HG02943 (cell line): ENCODE data around the gene RCOR2.

ENCODE experiments used
- ATAC-seq: cut with Tn5 transposase; IDR thresholded peaks from one replicate; pipeline ENCODE4 v1.9.1; 2021; ENCODE audit warnings: mild to moderate bottlenecking, low read depth, moderate library complexity; ENCODE audit not compliant: unreplicated experiment

The RCOR2 gene

GRCh38 chr11:63929616-63930015 lies 12.7 kb upstream of the RCOR2 start:
- ATAC-seq, result no peak

DNA sequence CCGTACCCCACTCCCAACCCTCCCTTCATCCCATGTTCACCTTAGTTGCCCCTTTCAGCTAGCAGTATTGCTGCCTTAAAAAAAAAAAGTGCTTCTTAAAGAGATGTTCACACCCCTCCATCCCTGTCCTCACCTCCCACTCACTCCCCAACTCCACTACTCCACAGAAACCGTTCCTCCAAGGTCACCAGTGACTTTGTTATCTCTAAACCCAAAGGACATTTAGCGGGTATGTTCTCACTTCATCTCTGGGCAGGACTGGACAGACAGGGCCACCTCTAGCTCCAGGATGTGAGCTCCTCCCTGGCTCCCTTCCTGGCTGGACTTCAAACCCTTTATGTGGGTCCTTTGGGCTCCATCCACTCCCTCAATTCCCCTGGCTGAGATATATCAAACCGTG lies 6.4 kb upstream of the RCOR2 start:
- no peak for ATAC-seq

GRCh38 chr11:63922673-63923192 lies 5.8 kb upstream of the RCOR2 start:
- ATAC-seq, result no peak

- no peak for ATAC-seq
Observed at GRCh38 chr11:63920939-63921417, 4.0 kb upstream of the RCOR2 start.

DNA sequence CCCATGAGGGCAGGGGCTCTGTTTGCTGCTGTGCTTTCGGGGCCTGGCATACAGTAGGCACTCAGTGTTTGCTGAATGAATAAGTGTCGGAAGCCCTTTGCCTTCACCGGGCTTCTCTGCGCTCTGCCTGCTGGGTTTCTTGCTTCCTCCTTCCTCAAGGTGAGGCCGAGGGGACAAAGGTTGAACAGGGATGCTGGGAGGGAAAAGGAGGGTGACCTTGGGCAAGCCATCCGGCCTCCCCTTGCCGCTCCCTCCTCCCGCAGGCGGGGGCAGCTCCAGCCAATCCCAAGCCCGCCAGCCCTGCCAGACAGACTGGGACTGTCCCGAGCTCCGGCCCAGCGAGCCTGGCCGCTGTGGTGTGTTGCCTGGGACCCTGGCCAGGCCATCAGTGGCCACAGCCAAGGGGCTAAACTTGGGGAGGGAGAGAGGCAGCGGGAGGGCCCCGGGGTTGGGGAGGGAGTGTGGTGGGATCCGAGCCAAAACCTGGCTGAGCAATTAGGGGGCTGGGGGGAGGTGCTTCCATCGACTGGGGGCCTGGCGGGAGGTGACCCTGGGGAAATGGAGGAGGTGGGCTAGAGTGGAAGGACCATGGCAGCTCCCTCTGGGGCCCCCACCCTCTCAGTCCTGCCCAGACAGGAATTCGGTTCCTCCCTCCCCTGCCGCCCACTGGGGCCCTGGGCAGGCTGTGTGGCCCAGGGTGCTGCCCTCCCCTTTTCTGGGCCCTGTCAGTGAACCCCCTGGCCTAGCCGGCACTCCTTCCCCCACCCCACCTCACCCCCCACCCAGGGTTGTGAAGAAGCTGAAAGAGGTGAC lies 3.4 kb upstream of the RCOR2 start:
- no peak for ATAC-seq

DNA sequence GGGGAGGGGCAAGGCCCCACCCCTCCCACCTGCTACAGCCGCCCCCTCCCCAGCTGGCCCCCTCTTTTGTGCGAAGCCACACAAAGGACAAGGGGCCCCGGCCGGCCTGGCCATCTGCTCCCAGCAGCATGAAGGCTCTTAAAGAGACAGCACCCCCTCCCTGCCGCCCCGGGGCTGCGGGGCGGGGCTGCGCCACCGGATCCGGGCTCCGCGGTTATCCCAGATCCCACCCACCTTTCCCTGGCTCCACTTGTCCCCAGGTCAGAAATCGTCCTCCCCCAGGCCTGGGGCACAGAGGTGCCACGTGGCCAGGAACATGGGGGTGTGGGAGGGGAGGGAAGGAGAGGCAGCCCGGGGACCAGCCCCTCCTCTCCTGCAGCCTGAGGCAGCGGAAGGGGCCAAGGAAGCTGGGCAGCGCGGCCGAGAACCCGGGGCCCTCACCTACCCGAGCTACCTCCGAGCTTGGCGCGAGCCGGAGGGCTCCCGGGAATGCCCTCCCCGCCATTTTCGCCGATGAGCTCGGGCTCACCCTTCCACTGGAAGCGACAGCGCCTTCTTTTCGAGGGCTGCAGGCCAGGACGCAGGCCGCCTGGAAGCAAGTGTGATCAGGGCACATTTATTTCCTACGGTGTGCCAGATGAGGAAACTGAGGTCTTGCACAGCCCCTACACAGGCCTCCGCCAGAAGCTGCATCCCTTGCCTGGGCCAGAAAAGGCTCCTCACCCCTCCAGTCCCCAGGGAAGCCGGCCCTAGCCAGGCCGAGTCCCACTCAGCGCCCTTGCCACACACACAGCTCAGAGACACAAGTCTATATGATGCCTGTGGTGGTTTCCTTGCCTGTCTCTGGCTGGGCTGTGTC lies 2.5 kb upstream of the RCOR2 start:
- ATAC-seq, result no peak

GRCh38 chr11:63918507-63919191 lies 1.7 kb upstream of the RCOR2 start:
- ATAC-seq, result no peak

DNA sequence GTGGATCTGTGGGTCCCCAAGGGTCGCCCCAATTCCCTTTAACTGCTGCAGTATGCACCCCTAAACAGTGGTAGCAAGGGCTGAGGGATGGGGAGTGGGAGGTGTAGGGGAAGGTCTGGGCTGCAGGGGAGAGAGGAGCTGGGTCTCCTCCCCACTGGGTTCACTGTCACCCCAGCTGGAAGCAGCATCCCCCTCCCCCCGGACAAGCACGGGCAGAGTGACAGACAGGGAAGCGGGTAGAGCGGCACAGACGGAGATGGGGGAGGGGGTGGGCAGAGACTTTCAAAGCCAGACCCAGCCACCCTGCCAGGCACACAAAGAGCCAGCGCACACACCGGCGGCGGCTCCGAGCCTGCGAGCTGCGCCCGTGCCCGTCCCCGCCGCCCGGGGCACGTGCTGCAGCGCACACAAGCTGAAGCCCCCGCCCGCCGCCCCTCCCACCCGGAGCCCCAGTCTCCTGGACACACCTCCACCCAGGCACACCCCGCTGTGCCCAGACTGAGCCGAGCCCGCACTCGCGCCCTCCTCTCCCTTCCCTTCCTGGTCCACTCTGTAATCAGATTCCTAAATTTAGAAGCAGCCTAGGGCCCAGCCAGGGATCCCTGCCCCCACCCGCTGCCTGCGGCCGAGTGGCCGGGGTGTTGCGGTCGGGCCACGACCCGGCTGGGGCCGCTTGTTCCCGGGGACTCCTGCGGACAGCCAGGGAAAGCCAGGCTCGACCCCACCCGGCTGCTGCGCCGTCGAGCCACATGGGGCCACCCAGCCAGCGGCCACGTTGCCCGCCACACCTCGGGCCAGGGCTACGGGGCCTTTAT lies 935 bp upstream of the RCOR2 start:
- no peak for ATAC-seq

- no peak for ATAC-seq
Observed at GRCh38 chr11:63915961-63916836, 765 bp downstream of the RCOR2 start.

DNA sequence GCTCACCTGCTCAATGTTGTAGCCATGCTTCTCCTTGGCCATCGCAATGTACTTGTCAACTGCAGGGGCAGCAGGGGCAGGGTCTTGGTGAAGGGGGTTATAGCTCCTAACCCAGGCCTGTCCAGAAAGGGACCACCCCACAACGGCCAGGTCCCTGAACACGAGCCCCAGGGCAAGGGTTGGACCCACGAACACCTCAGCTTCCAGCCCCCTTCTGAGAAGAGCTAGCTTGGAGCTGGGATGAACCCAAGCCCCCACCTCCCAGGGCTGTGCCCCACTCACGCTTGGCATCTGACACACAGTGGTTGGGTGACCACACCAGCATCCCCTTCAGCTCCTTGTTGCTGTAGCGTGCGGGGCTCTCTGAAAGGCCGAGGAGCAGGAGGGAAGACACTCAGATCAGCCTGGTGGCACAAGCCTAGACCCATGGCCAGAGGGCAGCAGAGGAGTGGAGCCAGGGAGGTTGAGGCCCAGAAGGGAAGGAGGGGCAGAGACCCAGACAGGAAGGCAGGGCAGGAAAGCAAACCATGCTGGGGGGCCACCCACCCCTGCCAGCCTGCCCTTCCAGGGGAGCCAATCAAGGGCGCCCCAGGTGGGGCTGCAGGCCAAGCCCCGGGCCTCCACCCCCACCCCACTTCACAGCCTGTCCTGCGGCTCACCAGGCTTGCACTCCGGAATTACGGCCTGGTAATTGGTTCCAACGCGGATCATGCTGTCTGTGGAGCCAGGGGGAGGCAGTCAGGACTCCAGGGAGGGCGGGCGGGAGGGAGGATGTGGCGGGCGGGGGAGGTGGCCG lies 1.9 kb downstream of the RCOR2 start:
- no peak for ATAC-seq

DNA sequence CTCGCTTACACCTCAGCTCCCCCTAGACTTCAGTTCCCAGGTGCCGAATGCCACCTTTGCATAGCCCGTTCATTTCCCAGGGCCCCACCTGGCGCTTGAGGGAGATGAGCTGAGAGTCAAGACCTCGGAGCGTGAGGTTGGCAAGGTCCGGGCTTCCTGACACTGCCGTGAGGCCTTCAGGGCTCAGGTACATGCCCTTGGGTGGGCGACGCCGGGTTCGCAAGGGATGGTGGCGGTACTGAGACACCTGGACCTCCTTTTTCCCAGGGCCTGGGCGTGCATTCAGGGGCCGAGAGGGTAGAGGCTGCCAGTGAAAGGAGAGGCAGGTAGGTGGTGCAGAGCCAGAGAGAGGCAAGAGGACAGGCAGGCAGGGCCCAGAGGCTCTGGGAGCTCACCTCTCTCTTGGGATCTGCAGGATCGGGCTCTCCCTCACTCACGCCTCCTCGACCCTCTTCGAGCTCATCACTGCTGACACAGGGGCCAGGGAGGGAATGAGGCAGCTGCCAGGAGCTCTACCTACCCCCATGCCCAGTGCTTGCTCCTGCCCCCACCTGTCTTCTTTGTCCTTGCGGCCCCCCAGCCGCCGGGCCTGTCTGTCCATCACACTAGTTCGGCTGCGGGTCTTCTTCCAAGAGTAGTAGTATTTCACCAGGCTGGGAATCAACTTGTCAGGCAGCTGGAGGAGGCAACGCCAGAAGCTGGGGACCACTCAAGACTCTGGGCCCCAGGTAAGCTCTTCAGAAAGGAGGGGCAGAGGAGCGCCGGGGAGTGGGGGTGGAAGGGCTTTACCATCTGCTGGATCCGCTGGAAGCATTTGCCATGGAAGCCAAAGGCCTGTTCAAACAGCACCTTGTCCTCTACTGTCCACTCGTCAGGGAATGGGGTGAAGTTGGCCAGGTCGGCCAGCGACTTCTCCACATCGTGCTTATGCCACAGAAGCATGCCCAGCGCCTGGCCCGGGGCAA lies 2.8 kb downstream of the RCOR2 start:
- no peak for ATAC-seq

DNA sequence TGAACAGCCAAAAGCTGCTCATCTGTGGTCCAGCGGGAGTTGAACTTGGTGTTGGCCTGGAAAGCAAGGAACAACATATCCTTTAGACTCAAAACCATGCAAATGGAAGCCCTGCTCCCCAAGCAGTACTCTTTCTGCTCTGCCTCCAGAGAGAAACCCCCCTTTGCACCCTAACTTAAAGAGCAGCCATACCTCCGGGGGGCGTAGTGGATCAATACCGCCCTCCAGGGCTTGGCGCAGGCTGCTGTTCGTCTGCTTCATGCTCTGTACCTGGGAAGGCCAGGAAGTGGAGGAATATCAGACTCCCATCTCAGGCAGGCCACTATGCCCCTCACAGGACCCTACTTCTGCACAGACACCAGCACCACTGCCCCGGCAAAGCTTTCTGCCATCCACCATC lies 4.3 kb downstream of the RCOR2 start:
- ATAC-seq, result no peak

DNA sequence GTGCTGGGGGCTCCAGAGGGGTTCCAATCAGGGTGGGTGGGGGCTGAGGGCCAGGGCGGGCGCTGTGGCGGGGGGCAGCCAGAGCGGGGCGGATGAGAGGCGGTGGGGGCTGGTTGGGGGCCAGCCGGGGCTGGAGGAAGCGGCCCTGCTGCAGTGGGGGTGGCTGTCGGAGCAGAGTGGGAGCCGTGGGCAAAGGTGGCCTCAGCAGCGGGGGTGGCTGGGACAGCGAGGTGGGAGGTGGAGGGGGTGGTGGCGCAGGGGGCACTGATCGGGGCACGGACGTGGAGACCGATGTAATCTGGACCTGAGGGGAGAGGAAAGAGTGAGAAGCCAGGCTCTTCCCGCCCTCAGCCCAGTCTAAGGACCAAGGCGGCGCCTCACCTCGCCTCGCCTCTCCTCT lies 5.1 kb downstream of the RCOR2 start:
- no peak for ATAC-seq

GRCh38 chr11:63911440-63911839 lies 5.5 kb downstream of the RCOR2 start:
- ATAC-seq, result no peak

DNA sequence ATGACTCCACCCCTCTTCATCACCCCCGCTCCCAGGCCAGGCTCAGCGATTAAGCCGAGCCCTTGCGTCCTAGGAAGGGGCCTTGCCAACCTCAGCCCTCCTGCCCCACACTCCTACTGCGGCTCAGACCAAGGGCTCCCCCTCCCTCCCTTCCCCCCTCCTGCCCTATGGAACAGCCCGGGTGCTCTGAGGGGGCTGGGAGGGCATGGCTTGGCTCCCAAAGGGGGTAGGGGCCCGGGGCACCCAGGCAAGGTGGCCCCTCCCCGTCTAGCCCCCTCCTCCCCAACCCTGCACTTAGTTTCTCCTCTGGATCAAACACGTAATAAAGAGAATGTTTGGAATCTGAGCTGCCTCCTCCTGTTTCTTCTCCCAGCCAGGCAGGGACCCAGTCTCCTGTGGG lies 6.3 kb downstream of the RCOR2 start:
- no peak for ATAC-seq

- ATAC-seq, result no peak
Observed at GRCh38 chr11:63909591-63910506, 7.1 kb downstream of the RCOR2 start.
